Bronchial epithelial cell (primary cell): Measurements from ENCODE around the gene TUSC7. TPM values are rescaled to one million over a fixed set of nuclear protein-coding genes. Genes with fewer than 3 reads are reported as not detected.

Experiments used
- DNase-seq: peaks from one replicate; pipeline ENCODE4 v3.0.0-alpha.2; 2010; ENCODE audit warnings: low read depth
- FAIRE-seq: peaks from 2 replicates; lab custom pipeline; 2011; peaks lifted over from hg19 to GRCh38; lab: Jason Lieb, UNC
- H3K27me3 ChIP-seq: 2 replicates; pipeline ENCODE4 v1.5.1; 2011; ENCODE audit warnings: low read length; ENCODE audit not compliant: control insufficient read depth, insufficient read depth
- H3K36me3 ChIP-seq: 2 replicates; pipeline ENCODE4 v1.5.1; 2011; ENCODE audit warnings: low read length; ENCODE audit not compliant: control insufficient read depth, insufficient read depth
- H3K4me3 ChIP-seq: 2 replicates; pipeline ENCODE4 v1.5.1; 2011; ENCODE audit warnings: mild to moderate bottlenecking, low read depth, low read length, control low read depth
- CTCF ChIP-seq: IDR thresholded peaks from 2 replicates; pipeline ENCODE4 v1.5.1; 2011; ENCODE audit warnings: mild to moderate bottlenecking, moderate library complexity, low read length, control low read depth, inconsistent platforms; ENCODE audit not compliant: insufficient read depth, severe bottlenecking
- total RNA-seq: library from RNA; depleted of rRNA; stranded (reverse); fragments of >200 nt; gene quantifications from 2 replicates; pipeline ENCODE4 v1.2.1, GENCODE V29; 2014

The TUSC7 gene
- total RNA-seq, 1 donor from 2014 or later: not detected

GRCh38 chr3:116740293-116740692, 30.7 kb downstream of the TUSC7 start:
- Histone ChIP-seq H3K4me3 (no peak overlapping the region), H3K36me3 (no peaks in the 10 kb centered on the region), H3K27me3 (no peaks in the 10 kb centered on the region)
- DNase-seq (no peak), FAIRE-seq (no peak)
- TF ChIP-seq CTCF: no peak

GRCh38 chr3:116741467-116741866, 31.9 kb downstream of the TUSC7 start:
- no peaks in the 10 kb centered on the region for H3K36me3 ChIP-seq
- DNase-seq (no peak), FAIRE-seq (no peak)

GRCh38 chr3:116743062-116743461, 33.5 kb downstream of the TUSC7 start:
- no peak for DNase-seq
- Histone ChIP-seq H3K27me3 (no peaks in the 10 kb centered on the region), H3K36me3 (no peaks in the 10 kb centered on the region), H3K4me3 (no peak overlapping the region)
- no peak for TF ChIP-seq CTCF
- FAIRE-seq: no peak

More at GRCh38 chr3:116741467-116741866, 31.9 kb downstream of the TUSC7 start:
- H3K4me3 ChIP-seq: no peak overlapping the region
- TF ChIP-seq CTCF: no peak
- no peaks in the 10 kb centered on the region for H3K27me3 ChIP-seq

- no peak for FAIRE-seq
- no peak overlapping the region for H3K4me3 ChIP-seq
- DNase-seq: no peak
- no peaks in the 10 kb centered on the region for H3K36me3 ChIP-seq
- TF ChIP-seq CTCF: no peak
- H3K27me3 ChIP-seq: no peaks in the 10 kb centered on the region
Measured at GRCh38 chr3:116749388-116749787, 39.8 kb downstream of the TUSC7 start.

GRCh38 chr3:116757315-116757714, 47.7 kb downstream of the TUSC7 start:
- no peak for FAIRE-seq

More at GRCh38 chr3:116757315-116757714, 47.7 kb downstream of the TUSC7 start:
- TF ChIP-seq CTCF: no peak
- Histone ChIP-seq H3K36me3 (no peaks in the 10 kb centered on the region), H3K27me3 (no peaks in the 10 kb centered on the region), H3K4me3 (no peak overlapping the region)
- DNase-seq: no peak
